ENCODE results near the gene AAGAB.

AAGAB gene

DNA sequence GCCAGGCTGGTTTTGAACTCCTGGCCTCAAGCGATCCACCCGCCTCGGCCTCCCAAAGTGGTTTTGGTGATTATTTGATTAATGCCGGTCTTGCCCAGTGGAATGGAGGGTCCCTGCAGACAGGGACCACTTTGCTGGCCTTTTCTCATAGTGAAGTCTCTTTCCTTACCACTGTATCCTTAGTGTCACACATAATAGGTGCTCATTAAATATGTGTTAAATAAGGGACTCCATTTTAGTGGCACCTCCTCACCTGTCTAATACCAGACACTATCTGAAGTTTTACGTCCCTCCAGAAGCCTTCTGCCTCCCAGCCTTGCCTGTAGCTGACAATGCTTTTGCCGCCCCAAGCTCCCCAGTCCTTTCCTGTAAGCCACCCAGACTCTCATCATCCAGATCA lies 91.3 kb downstream of the AAGAB start:
- H3K9me3 ChIP-seq (ENCODE audit: control insufficient read depth, insufficient read depth, low read depth, low read length) = no peaks in the 10 kb centered on the region
- CTCF ChIA-PET = no interaction called here
- H3K4me3 ChIP-seq (ENCODE audit: low read depth, low read length) = no peak overlapping the region
- H3K36me3 ChIP-seq (ENCODE audit: control insufficient read depth in 2 of 2, insufficient read depth in 1 of 2, low read length in 2 of 2) = peaks cover 0 to 32% of the 10 kb centered on the region in 2 experiments; a peak in 1 of 3 replicates
- POLR2A ChIA-PET = interaction anchor here (0.7 kb wide), 1 partner anchor 244 kb away, joined by 4 read pairs; no protein-coding TSS in a partner anchor
- TF ChIP-seq TCF7L2 (IDR thresholded peaks at IDR 0.05; ENCODE audit: borderline replicate concordance, low read depth, low read length) = no peak
- TF ChIP-seq ZNF404 (tag by site-specific recombination; IDR thresholded peaks at IDR 0.05) = no peak
- TF ChIP-seq TRIM28 (IDR thresholded peaks at IDR 0.05; ENCODE audit: borderline replicate concordance, low read length) = no peak
- TF ChIP-seq ZNF791 (tag by site-specific recombination; IDR thresholded peaks at IDR 0.05) = no peak
- TF ChIP-seq ZBTB6 (tag by site-specific recombination; IDR thresholded peaks at IDR 0.05) = no peak
- TF ChIP-seq ZNF664 (tag by site-specific recombination; IDR thresholded peaks at IDR 0.05) = peak; percentile 93
- TF ChIP-seq ZNF341 (tag by site-specific recombination; IDR thresholded peaks at IDR 0.05; ENCODE audit: low read depth) = no peak
- peaks cover 4% of the 10 kb centered on the region; the same call in 1 of the 2 replicates for H3K4me1 ChIP-seq (ENCODE audit: control insufficient read depth, insufficient read depth, low read length)
- H3K27ac ChIP-seq (ENCODE audit: extremely low read depth, low read depth, low read length) = no peak overlapping the region

DNA sequence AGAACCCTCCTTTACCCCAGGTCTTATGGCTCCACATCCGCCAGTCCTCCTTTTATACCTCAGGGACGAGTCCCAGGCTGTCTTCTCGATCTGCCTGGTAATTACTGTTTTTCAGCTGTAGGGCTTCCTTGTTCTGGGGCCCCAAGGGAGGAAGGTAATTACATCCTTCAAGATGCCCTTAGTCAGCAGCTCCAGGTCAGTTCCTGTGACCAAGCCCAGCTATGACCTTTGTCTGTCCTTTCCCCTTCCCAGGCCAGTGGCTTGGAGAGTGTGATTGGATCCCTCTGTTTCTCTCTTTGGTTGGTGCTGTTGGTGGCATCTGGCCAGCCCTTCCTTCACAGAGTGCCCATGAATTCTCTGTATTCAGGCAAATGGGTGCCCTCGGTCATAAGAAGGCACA lies 92.6 kb downstream of the AAGAB start:
- POLR2A ChIA-PET = interaction anchor here (1.5 kb wide), 1 partner anchor 216 kb away, joined by 3 read pairs; no protein-coding TSS in a partner anchor
- Histone ChIP-seq H3K36me3 (ENCODE audit: control insufficient read depth in 2 of 2, insufficient read depth in 1 of 2, low read length in 2 of 2) (peaks cover 0 to 21% of the 10 kb centered on the region in 2 experiments; a peak in 1 of 3 replicates), H3K27ac (ENCODE audit: extremely low read depth, low read depth, low read length) (no peak overlapping the region), H3K4me3 (ENCODE audit: low read depth, low read length) (no peak overlapping the region), H3K4me1 (ENCODE audit: control insufficient read depth, insufficient read depth, low read length) (peaks cover 4% of the 10 kb centered on the region; the same call in 1 of the 2 replicates), H3K9me3 (ENCODE audit: control insufficient read depth, insufficient read depth, low read depth, low read length) (no peaks in the 10 kb centered on the region)
- CTCF ChIA-PET = no interaction called here
- TF ChIP-seq ZFHX2 (tag by site-specific recombination; conservative IDR thresholded peaks at IDR 0.05) = no peak
- peak; percentile 60 for TF ChIP-seq SP7 (tag by site-specific recombination; IDR thresholded peaks at IDR 0.05)

GRCh38 chr15:67161412-67161811 lies 93.0 kb downstream of the AAGAB start:
- Histone ChIP-seq H3K4me1 (ENCODE audit: control insufficient read depth, insufficient read depth, low read length) (peaks cover 4% of the 10 kb centered on the region; the same call in 1 of the 2 replicates), H3K27ac (ENCODE audit: extremely low read depth, low read depth, low read length) (no peak overlapping the region), H3K4me3 (ENCODE audit: low read depth, low read length) (no peak overlapping the region), H3K36me3 (ENCODE audit: control insufficient read depth in 2 of 2, insufficient read depth in 1 of 2, low read length in 2 of 2) (peaks cover 0 to 16% of the 10 kb centered on the region in 2 experiments; a peak in 1 of 3 replicates), H3K9me3 (ENCODE audit: control insufficient read depth, insufficient read depth, low read depth, low read length) (no peaks in the 10 kb centered on the region)
- TF ChIP-seq ZNF585B (tag by site-specific recombination; IDR thresholded peaks at IDR 0.05) = no peak
- TF ChIP-seq ZNF670 (tag by site-specific recombination; IDR thresholded peaks at IDR 0.05; ENCODE audit: low read depth) = no peak
- TF ChIP-seq, protein P1, sequence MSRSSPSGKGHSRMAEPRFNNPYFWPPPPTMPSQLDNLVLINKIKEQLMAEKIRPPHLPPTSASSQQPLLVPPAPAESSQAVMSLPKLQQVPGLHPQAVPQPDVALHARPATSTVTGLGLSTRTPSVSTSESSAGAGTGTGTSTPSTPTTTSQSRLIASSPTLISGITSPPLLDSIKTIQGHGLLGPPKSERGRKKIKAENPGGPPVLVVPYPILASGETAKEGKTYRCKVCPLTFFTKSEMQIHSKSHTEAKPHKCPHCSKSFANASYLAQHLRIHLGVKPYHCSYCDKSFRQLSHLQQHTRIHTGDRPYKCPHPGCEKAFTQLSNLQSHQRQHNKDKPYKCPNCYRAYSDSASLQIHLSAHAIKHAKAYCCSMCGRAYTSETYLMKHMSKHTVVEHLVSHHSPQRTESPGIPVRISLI (tag by site-specific recombination; IDR thresholded peaks at IDR 0.05) = no peak
- no peak for TF ChIP-seq ZNF24 (tag by site-specific recombination; IDR thresholded peaks at IDR 0.05)
- TF ChIP-seq ZNF473 (tag by site-specific recombination; IDR thresholded peaks at IDR 0.05) = no peak
- no peak for TF ChIP-seq ZSCAN30 (tag by site-specific recombination; IDR thresholded peaks at IDR 0.05)
- TF ChIP-seq EGR2 (tag by site-specific recombination; IDR thresholded peaks at IDR 0.05; ENCODE audit: low read depth) = peak; percentile 42; the same call in 1 of the 2 replicates
- TF ChIP-seq, protein P2, sequence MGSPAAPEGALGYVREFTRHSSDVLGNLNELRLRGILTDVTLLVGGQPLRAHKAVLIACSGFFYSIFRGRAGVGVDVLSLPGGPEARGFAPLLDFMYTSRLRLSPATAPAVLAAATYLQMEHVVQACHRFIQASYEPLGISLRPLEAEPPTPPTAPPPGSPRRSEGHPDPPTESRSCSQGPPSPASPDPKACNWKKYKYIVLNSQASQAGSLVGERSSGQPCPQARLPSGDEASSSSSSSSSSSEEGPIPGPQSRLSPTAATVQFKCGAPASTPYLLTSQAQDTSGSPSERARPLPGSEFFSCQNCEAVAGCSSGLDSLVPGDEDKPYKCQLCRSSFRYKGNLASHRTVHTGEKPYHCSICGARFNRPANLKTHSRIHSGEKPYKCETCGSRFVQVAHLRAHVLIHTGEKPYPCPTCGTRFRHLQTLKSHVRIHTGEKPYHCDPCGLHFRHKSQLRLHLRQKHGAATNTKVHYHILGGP (tag by site-specific recombination; IDR thresholded peaks at IDR 0.05) = no peak
- TF ChIP-seq PRDM1 (tag by site-specific recombination; IDR thresholded peaks at IDR 0.05) = no peak
- CTCF ChIA-PET = no interaction called here
- POLR2A ChIA-PET = interaction anchor here (1.5 kb wide), 1 partner anchor 215 kb away, joined by 3 read pairs; no protein-coding TSS in a partner anchor
